ENCODE data around the gene INMT. TPM values are rescaled to one million over a fixed set of nuclear protein-coding genes. Genes with fewer than 3 reads are reported as not detected.

INMT gene
- total and polyA plus RNA-seq, 2 experiments from 2014 or later, result 0.09 TPM; not detected in 1

- WGBS, 2 experiments (ENCODE audit: low coverage in 1 of 2, low lambda C conversion rate in 2 of 2, missing lambda C conversion rate in 2 of 2), result 4 to 6% methylated on average over 51 to 53 of the region's 62 CpGs
- peak; percentile 85 for DNase-seq
- Histone ChIP-seq H3K27ac (peak within 1 kb of the TSS; percentile 17; the same call in 1 of the 2 replicates), H2AFZ (peak within 1 kb of the TSS; percentile 92), H3K4me3 (peak within 1 kb of the TSS; percentile 93), H4K20me1 (ENCODE audit: insufficient read depth) (no peaks in the 10 kb centered on the region), H3K9me3 (ENCODE audit: low read depth) (no peaks in the 10 kb centered on the region), H3K4me1 (ENCODE audit: insufficient read depth) (no peaks in the 10 kb centered on the region), H3K9me2 (ENCODE audit: insufficient read depth) (no peaks in the 10 kb centered on the region), H3F3A (ENCODE audit: insufficient read depth) (peaks cover 8% of the 10 kb centered on the region; the same call in 1 of the 2 replicates), H3K4me2 (ENCODE audit: unreplicated experiment) (peak within 1 kb of the TSS; percentile 90), H3K79me2 (ENCODE audit: insufficient read depth) (peaks cover 10% of the 10 kb centered on the region; the same call in 1 of the 2 replicates), H3K27me3 (replicated peaks; ENCODE audit: insufficient read depth) (no peaks in the 10 kb centered on the region), H3K36me3 (ENCODE audit: low read depth) (no peaks in the 10 kb centered on the region), H3K9ac (peak within 1 kb of the TSS; percentile 82)
- TF ChIP-seq EZH2 (IDR thresholded peaks at IDR 0.05; ENCODE audit: insufficient read depth, poor library complexity, severe bottlenecking) (no peak), EZH2phosphoT487 (IDR thresholded peaks at IDR 0.05; ENCODE audit: insufficient read depth, low read depth) (no peak)
- in situ Hi-C loops (cut with MboI), result no loop called here
Measured at GRCh38 chr7:30771174-30771879, 19.4 kb downstream of the INMT start, which contains the start of gene MINDY4. Gene MINDY4, plus strand, starts transcription at chr7:30771417. Its CDS starts 77 bp downstream, at chr7:30771494.

- 1 to 2% methylated on average over 15 of the region's 15 CpGs for WGBS, 2 experiments (ENCODE audit: low coverage in 1 of 2, low lambda C conversion rate in 2 of 2, missing lambda C conversion rate in 2 of 2)
- TF ChIP-seq EZH2 (IDR thresholded peaks at IDR 0.05; ENCODE audit: insufficient read depth, poor library complexity, severe bottlenecking) (no peak), EZH2phosphoT487 (IDR thresholded peaks at IDR 0.05; ENCODE audit: insufficient read depth, low read depth) (no peak)
- Histone ChIP-seq H3K4me2 (ENCODE audit: unreplicated experiment) (peak overlapping the region; percentile 90), H3F3A (ENCODE audit: insufficient read depth) (peaks cover 8% of the 10 kb centered on the region; the same call in 1 of the 2 replicates), H3K79me2 (ENCODE audit: insufficient read depth) (peaks cover 10% of the 10 kb centered on the region; the same call in 1 of the 2 replicates), H3K27ac (peak overlapping the region; percentile 17; the same call in 1 of the 2 replicates), H3K4me3 (peak overlapping the region; percentile 93), H3K9me3 (ENCODE audit: low read depth) (no peaks in the 10 kb centered on the region), H3K9ac (peak overlapping the region; percentile 82), H3K4me1 (ENCODE audit: insufficient read depth) (no peaks in the 10 kb centered on the region), H3K36me3 (ENCODE audit: low read depth) (no peaks in the 10 kb centered on the region), H3K27me3 (replicated peaks; ENCODE audit: insufficient read depth) (no peaks in the 10 kb centered on the region), H2AFZ (peak overlapping the region; percentile 92), H4K20me1 (ENCODE audit: insufficient read depth) (no peaks in the 10 kb centered on the region), H3K9me2 (ENCODE audit: insufficient read depth) (no peaks in the 10 kb centered on the region)
- DNase-seq, result peak; percentile 43
- in situ Hi-C loops (cut with MboI), result no loop called here
Measured at GRCh38 chr7:30771880-30772425, 20.0 kb downstream of the INMT start.

GRCh38 chr7:30772984-30773383, 21.0 kb downstream of the INMT start:
- TF ChIP-seq EZH2phosphoT487 (IDR thresholded peaks at IDR 0.05; ENCODE audit: insufficient read depth, low read depth) (no peak), EZH2 (IDR thresholded peaks at IDR 0.05; ENCODE audit: insufficient read depth, poor library complexity, severe bottlenecking) (no peak)
- H3K9me2 ChIP-seq (ENCODE audit: insufficient read depth), result no peaks in the 10 kb centered on the region
- in situ Hi-C loops (cut with MboI), result no loop called here
- peaks cover 8% of the 10 kb centered on the region; the same call in 1 of the 2 replicates for H3F3A ChIP-seq (ENCODE audit: insufficient read depth)
- no peak for DNase-seq
- no peaks in the 10 kb centered on the region for H3K36me3 ChIP-seq (ENCODE audit: low read depth)
- H3K9ac ChIP-seq, result no peak overlapping the region
- H3K27me3 ChIP-seq (replicated peaks; ENCODE audit: insufficient read depth), result no peaks in the 10 kb centered on the region
- WGBS, 2 experiments (ENCODE audit: low coverage in 1 of 2, low lambda C conversion rate in 2 of 2, missing lambda C conversion rate in 2 of 2), result 84 to 87% methylated on average over 6 of the region's 6 CpGs
- no peak overlapping the region for H2AFZ ChIP-seq
- H3K9me3 ChIP-seq (ENCODE audit: low read depth), result no peaks in the 10 kb centered on the region
- no peak overlapping the region for H3K27ac ChIP-seq
- no peak overlapping the region for H3K4me2 ChIP-seq (ENCODE audit: unreplicated experiment)
- no peaks in the 10 kb centered on the region for H3K4me1 ChIP-seq (ENCODE audit: insufficient read depth)
- no peak overlapping the region for H3K4me3 ChIP-seq
- no peaks in the 10 kb centered on the region for H4K20me1 ChIP-seq (ENCODE audit: insufficient read depth)
- H3K79me2 ChIP-seq (ENCODE audit: insufficient read depth), result peaks cover 10% of the 10 kb centered on the region; the same call in 1 of the 2 replicates

- in situ Hi-C loops (cut with MboI), result no loop called here
- no peak overlapping the region for H3K4me2 ChIP-seq (ENCODE audit: unreplicated experiment)
- no peaks in the 10 kb centered on the region for H3K36me3 ChIP-seq (ENCODE audit: low read depth)
- no peaks in the 10 kb centered on the region for H3K4me1 ChIP-seq (ENCODE audit: insufficient read depth)
- no peak overlapping the region for H3K9ac ChIP-seq
- H3K27me3 ChIP-seq (replicated peaks; ENCODE audit: insufficient read depth), result no peaks in the 10 kb centered on the region
- no peak for TF ChIP-seq EZH2phosphoT487 (IDR thresholded peaks at IDR 0.05; ENCODE audit: insufficient read depth, low read depth)
- no peak for TF ChIP-seq EZH2 (IDR thresholded peaks at IDR 0.05; ENCODE audit: insufficient read depth, poor library complexity, severe bottlenecking)
- DNase-seq, result no peak
- no peak overlapping the region for H3K27ac ChIP-seq
- no peaks in the 10 kb centered on the region for H3F3A ChIP-seq (ENCODE audit: insufficient read depth)
- H3K9me3 ChIP-seq (ENCODE audit: low read depth), result no peaks in the 10 kb centered on the region
- H3K9me2 ChIP-seq (ENCODE audit: insufficient read depth), result no peaks in the 10 kb centered on the region
- H3K4me3 ChIP-seq, result no peak overlapping the region
- peaks cover 10% of the 10 kb centered on the region; the same call in 1 of the 2 replicates for H3K79me2 ChIP-seq (ENCODE audit: insufficient read depth)
- no peak overlapping the region for H2AFZ ChIP-seq
- no peaks in the 10 kb centered on the region for H4K20me1 ChIP-seq (ENCODE audit: insufficient read depth)
Measured at GRCh38 chr7:30775992-30776391, 24.1 kb downstream of the INMT start.

All from GM23248 (cell line).